ENCODE results near the gene MALAT1. TPM values are rescaled to one million over a fixed set of nuclear protein-coding genes. Genes with fewer than 3 reads are reported as not detected.

The MALAT1 gene
- total and polyA plus RNA-seq, 2 of the 13 experiments (the other 11 are each of a cell fraction or from before 2014, with no cell fraction given): 143 to 1,237 TPM

GRCh38 chr11:65500387-65501185 lies 1.7 kb downstream of the MALAT1 start:
- Histone ChIP-seq H2AFZ (ENCODE audit: low read length) (no peak overlapping the region), H3K27me3 (ENCODE audit: control insufficient read depth in 1 of 2, insufficient read depth in 2 of 2, low read length in 2 of 2) (no peaks in the 10 kb centered on the region; a peak in 2 of 5 replicates), H3K4me2 (ENCODE audit: low read depth, low read length) (peak overlapping the region; percentile 78), H3K4me1 (ENCODE audit: insufficient read depth, low read length) (peaks cover 32% of the 10 kb centered on the region), H3K9me3 (ENCODE audit: low read length) (no peaks in the 10 kb centered on the region), H3K79me2 (ENCODE audit: insufficient read depth, low read length) (peaks cover 80% of the 10 kb centered on the region), H3K4me3 (replicated peaks in 1 of 3; ENCODE audit: insufficient read depth in 1 of 3, low read depth in 2 of 3, low read length in 3 of 3) (peak overlapping the region; percentile 85 to 93 (median 89)), H3K9ac (ENCODE audit: insufficient read depth, low read depth, low read length) (peak overlapping the region; percentile 99), H3K27ac (ENCODE audit: extremely low read length, insufficient read depth, low read length) (peak overlapping the region; percentile 100), H3K36me3 (replicated peaks in 1 of 2; ENCODE audit: control insufficient read depth in 1 of 2, insufficient read depth in 2 of 2, low read length in 2 of 2) (peaks cover 6 to 34% of the 10 kb centered on the region in 2 experiments), H4K20me1 (ENCODE audit: insufficient read depth, low read length) (peaks cover 59% of the 10 kb centered on the region)
- 2% methylated on average over 20 of the region's 20 CpGs for WGBS (ENCODE audit: low lambda C conversion rate)
- DNase-seq (ENCODE audit: low spot score) (no peak), ATAC-seq (no peak), FAIRE-seq (no peak)
- intact Hi-C loops (cut with micrococcal nuclease; ENCODE audit: unreplicated experiment): no loop called here
- ChIA-PET POLR2A (interaction anchor here (0.9 to 27.3 kb wide), 18 partner anchors 7 to 226 kb away, joined by 3 to 1590 read pairs (median 10); partner anchors contain the start of genes CDC42EP2, FRMD8, MAP3K11 and NEAT1), CTCF (ENCODE audit: low intra/inter-chr PET ratio, low total read pairs) (no interaction called here)
- in situ Hi-C loops (cut with HindIII; ENCODE audit: extremely low pct_ligation_motif_present, low pct_unique_long_range_greater_than_20kb): loop anchor here (10.0 kb wide), 1 partner anchor 46 kb away; no protein-coding TSS in a partner anchor
- no TSS peak for BruUV-seq (replicated peaks)
- TF ChIP-seq GABPB1 (CRISPR knock-in tag; IDR thresholded peaks at IDR 0.05): no peak
- 0 out of 2 replicates have a peak, but pooled peaks have one; percentile 39 for TF ChIP-seq ZNF713 (CRISPR knock-in tag; IDR thresholded peaks at IDR 0.05)
- TF ChIP-seq, protein P1, sequence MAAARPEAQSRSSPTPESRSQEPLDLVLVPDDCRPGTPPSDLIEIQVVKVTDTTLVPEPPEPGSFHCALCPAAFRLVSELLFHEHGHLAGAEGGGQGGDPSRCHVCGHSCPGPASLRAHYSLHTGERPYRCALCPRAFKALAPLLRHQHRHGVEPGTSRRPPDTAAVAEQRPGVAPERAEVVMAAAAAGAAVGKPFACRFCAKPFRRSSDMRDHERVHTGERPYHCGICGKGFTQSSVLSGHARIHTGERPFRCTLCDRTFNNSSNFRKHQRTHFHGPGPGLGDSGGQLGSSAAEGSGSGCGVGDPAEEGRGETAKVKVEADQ (CRISPR knock-in tag; IDR thresholded peaks at IDR 0.05; ENCODE audit: borderline replicate concordance): no peak
- peak; percentile 7 for TF ChIP-seq SRSF4 (IDR thresholded peaks at IDR 0.05; ENCODE audit: low read depth, low read length, poor library complexity, severe bottlenecking)
- TF ChIP-seq NFE2 (CRISPR knock-in tag; IDR thresholded peaks at IDR 0.05): no peak
- no peak for TF ChIP-seq MEIS2 (CRISPR knock-in tag; IDR thresholded peaks at IDR 0.05)
- TF ChIP-seq ZNF34 (CRISPR knock-in tag; IDR thresholded peaks at IDR 0.05; ENCODE audit: borderline replicate concordance): no peak
- no peak for TF ChIP-seq HMG20A (CRISPR knock-in tag; IDR thresholded peaks at IDR 0.05; ENCODE audit: borderline replicate concordance)
- TF ChIP-seq CEBPG (CRISPR knock-in tag; IDR thresholded peaks at IDR 0.05): no peak
- no peak for TF ChIP-seq RNF2 (conservative IDR thresholded peaks at IDR 0.05; ENCODE audit: low read depth)
- no peak for TF ChIP-seq FOXP4 (CRISPR knock-in tag; IDR thresholded peaks at IDR 0.05)
- TF ChIP-seq, protein P2, sequence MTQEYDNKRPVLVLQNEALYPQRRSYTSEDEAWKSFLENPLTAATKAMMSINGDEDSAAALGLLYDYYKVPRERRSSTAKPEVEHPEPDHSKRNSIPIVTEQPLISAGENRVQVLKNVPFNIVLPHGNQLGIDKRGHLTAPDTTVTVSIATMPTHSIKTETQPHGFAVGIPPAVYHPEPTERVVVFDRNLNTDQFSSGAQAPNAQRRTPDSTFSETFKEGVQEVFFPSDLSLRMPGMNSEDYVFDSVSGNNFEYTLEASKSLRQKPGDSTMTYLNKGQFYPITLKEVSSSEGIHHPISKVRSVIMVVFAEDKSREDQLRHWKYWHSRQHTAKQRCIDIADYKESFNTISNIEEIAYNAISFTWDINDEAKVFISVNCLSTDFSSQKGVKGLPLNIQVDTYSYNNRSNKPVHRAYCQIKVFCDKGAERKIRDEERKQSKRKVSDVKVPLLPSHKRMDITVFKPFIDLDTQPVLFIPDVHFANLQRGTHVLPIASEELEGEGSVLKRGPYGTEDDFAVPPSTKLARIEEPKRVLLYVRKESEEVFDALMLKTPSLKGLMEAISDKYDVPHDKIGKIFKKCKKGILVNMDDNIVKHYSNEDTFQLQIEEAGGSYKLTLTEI (CRISPR knock-in tag; conservative IDR thresholded peaks at IDR 0.05): no peak
- no peak for TF ChIP-seq ZNF792 (CRISPR knock-in tag; IDR thresholded peaks at IDR 0.05)
- TF ChIP-seq ZNF564 (CRISPR knock-in tag; IDR thresholded peaks at IDR 0.05): no peak
- TF ChIP-seq ZNF234 (CRISPR knock-in tag; conservative IDR thresholded peaks at IDR 0.05): no peak
- TF ChIP-seq SATB2 (CRISPR knock-in tag; IDR thresholded peaks at IDR 0.05): no peak
- TF ChIP-seq KDM2A (CRISPR knock-in tag; IDR thresholded peaks at IDR 0.05; ENCODE audit: borderline replicate concordance, low read depth): no peak; the same call in 1 of the 2 replicates
- no peak for TF ChIP-seq GTF3A (CRISPR knock-in tag; conservative IDR thresholded peaks at IDR 0.05)

Data from HepG2 (cell line).